Neural progenitor cell (in vitro differentiated cells): ENCODE results near the gene FBXW4. TPM values are rescaled to one million over a fixed set of nuclear protein-coding genes. Genes with fewer than 3 reads are reported as not detected.

Experiments used
- DNase-seq: peaks from one replicate; pipeline ENCODE4 v3.0.0-alpha.2; 2016; ENCODE audit warnings: low spot score
- H2AFZ ChIP-seq: fragments of 200-600 bp; sonication (generic); replicated peaks from 2 replicates; pipeline ENCODE4 v1.6.1; 2016; ENCODE audit warnings: antibody characterized with exemption
- H3F3A ChIP-seq: fragments of 200-600 bp; sonication (generic); 2 replicates; pipeline ENCODE4 v1.6.1; 2016; ENCODE audit warnings: antibody characterized with exemption, low read depth
- H3K27ac ChIP-seq: fragments of 200-600 bp; sonication (generic); 2 replicates; pipeline ENCODE4 v1.5.1; 2016; ENCODE audit warnings: mild to moderate bottlenecking
- H3K27me3 ChIP-seq: fragments of 200-600 bp; sonication (generic); 2 replicates; pipeline ENCODE4 v1.6.1; 2016; ENCODE audit warnings: mild to moderate bottlenecking, moderate library complexity
- H3K36me3 ChIP-seq: fragments of 200-600 bp; sonication (generic); 2 replicates; pipeline ENCODE4 v1.5.1; 2016
- H3K4me1 ChIP-seq: fragments of 200-600 bp; sonication (generic); 2 replicates; pipeline ENCODE4 v1.6.1; 2016; ENCODE audit warnings: mixed run types
- H3K4me2 ChIP-seq: fragments of 200-600 bp; sonication (generic); 2 replicates; pipeline ENCODE4 v1.6.1; 2016
- H3K4me3 ChIP-seq: fragments of 200-600 bp; sonication (generic); 2 replicates; pipeline ENCODE4 v1.5.1; 2016
- H3K79me2 ChIP-seq: fragments of 200-600 bp; sonication (generic); 2 replicates; pipeline ENCODE4 v1.6.1; 2016; ENCODE audit warnings: low read depth
- H3K9ac ChIP-seq: fragments of 200-600 bp; sonication (generic); 2 replicates; pipeline ENCODE4 v1.6.1; 2016
- H3K9me3 ChIP-seq: fragments of 200-600 bp; sonication (generic); 2 replicates; pipeline ENCODE4 v1.5.1; 2016; ENCODE audit warnings: low read depth
- H4K20me1 ChIP-seq: fragments of 200-600 bp; sonication (generic); 2 replicates; pipeline ENCODE4 v1.6.1; 2016; ENCODE audit warnings: low read depth
- H3K27ac Mint-ChIP-seq: 3 replicates; pipeline ENCODE4 v1.8.0; 2021; ENCODE audit warnings: mixed read lengths
- H3K27me3 Mint-ChIP-seq: 2 replicates; pipeline ENCODE4 v1.8.0; 2022; ENCODE audit warnings: low read depth, mild to moderate bottlenecking, inconsistent platforms, moderate library complexity, mixed read lengths; ENCODE audit not compliant: insufficient read depth
- H3K36me3 Mint-ChIP-seq: 3 replicates; pipeline ENCODE4 v1.8.0; 2021; ENCODE audit warnings: mixed read lengths
- H3K4me1 Mint-ChIP-seq: 3 replicates; pipeline ENCODE4 v1.8.0; 2021; ENCODE audit warnings: mixed read lengths
- H3K4me3 Mint-ChIP-seq: 3 replicates; pipeline ENCODE4 v1.8.0; 2021; ENCODE audit warnings: mild to moderate bottlenecking, moderate library complexity, mixed read lengths
- H3K9me3 Mint-ChIP-seq: 3 replicates; pipeline ENCODE4 v1.8.0; 2020; ENCODE audit warnings: mixed read lengths
- CTCF ChIP-seq: fragments of 200-600 bp; sonication (generic); IDR thresholded peaks from 2 replicates; pipeline ENCODE4 v1.5.1; 2017; ENCODE audit warnings: antibody characterized with exemption, mild to moderate bottlenecking
- EZH2 ChIP-seq: fragments of 200-600 bp; sonication (generic); IDR thresholded peaks from 2 replicates; pipeline ENCODE4 v1.6.1; 2017; ENCODE audit warnings: antibody characterized with exemption, mild to moderate bottlenecking, moderate library complexity
- EZH2phosphoT487 ChIP-seq: fragments of 200-600 bp; sonication (generic); IDR thresholded peaks from 2 replicates; pipeline ENCODE4 v1.6.1; 2017; ENCODE audit warnings: antibody characterized with exemption
- total RNA-seq: library from RNA; depleted of rRNA; stranded (reverse); fragments of >200 nt; gene quantifications from 2 replicates; pipeline ENCODE4 v1.2.3, GENCODE V29; 2015; ENCODE audit warnings: low replicate concordance

FBXW4 gene
- total RNA-seq, 1 donor from 2014 or later = 36.3 TPM

DNA sequence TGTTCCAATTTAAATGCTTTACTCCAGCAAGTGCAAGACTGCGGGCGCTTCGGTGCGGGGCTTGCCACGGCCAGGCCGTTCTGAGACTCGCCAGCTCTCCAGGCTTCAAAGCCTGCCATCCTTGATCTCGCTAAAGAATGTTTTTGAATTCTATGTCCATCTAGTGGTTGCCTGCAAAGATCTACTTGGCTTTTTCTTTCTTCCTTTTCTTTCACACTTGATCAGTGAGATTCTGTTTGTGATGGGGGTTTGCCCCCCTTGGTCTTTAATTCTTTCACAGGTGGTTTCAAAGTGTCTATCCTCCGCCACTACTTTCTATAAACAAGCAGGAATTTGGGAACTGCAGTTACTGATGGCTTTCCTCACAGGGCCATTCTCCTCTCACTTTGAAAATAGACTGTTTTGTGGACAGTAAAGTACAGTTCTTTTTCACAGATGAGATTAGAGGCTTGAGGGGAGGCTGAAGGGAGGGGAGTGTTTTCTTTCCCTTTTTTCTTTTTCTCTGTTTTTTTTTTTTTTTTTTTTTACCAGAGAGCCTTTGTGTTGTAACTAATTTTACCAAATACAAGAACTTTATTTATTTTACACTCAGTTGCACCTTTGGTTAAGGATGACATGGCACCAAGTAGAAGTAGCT, 15.2 kb upstream of the FBXW4 start:
- Mint-ChIP-seq H3K27me3 (peaks cover 8% of the 10 kb centered on the region), H3K27ac (peak overlapping the region; percentile 24), H3K36me3 (no peaks in the 10 kb centered on the region), H3K4me3 (peak overlapping the region; percentile 3), H3K4me1 (peaks cover 33% of the 10 kb centered on the region), H3K9me3 (no peaks in the 10 kb centered on the region)
- Histone ChIP-seq H3K79me2 (no peaks in the 10 kb centered on the region), H3K27me3 (no peaks in the 10 kb centered on the region), H3K36me3 (no peaks in the 10 kb centered on the region), H3K4me1 (peaks cover 31% of the 10 kb centered on the region), H3F3A (peaks cover 43% of the 10 kb centered on the region), H3K9ac (no peak overlapping the region), H3K4me3 (no peak overlapping the region), H2AFZ (peak overlapping the region; percentile 73), H3K27ac (no peak overlapping the region), H3K4me2 (peak overlapping the region; percentile 48), H3K9me3 (no peaks in the 10 kb centered on the region), H4K20me1 (no peaks in the 10 kb centered on the region)
- TF ChIP-seq EZH2phosphoT487 (no peak), CTCF (no peak), EZH2 (no peak)
- peak; percentile 60 for DNase-seq

GRCh38 chr10:101709359-101710058, 14.5 kb upstream of the FBXW4 start:
- Histone ChIP-seq H3K4me1 (peaks cover 33% of the 10 kb centered on the region), H3K4me2 (peak overlapping the region; percentile 48), H4K20me1 (no peaks in the 10 kb centered on the region), H3K36me3 (no peaks in the 10 kb centered on the region), H3F3A (peaks cover 44% of the 10 kb centered on the region), H3K9me3 (no peaks in the 10 kb centered on the region), H3K4me3 (no peak overlapping the region), H3K27ac (no peak overlapping the region), H3K9ac (no peak overlapping the region), H2AFZ (peak overlapping the region; percentile 73), H3K79me2 (no peaks in the 10 kb centered on the region), H3K27me3 (no peaks in the 10 kb centered on the region)
- H3K4me3 Mint-ChIP-seq = peak overlapping the region; percentile 3
- H3K9me3 Mint-ChIP-seq = no peaks in the 10 kb centered on the region
- H3K36me3 Mint-ChIP-seq = no peaks in the 10 kb centered on the region
- H3K27ac Mint-ChIP-seq = peak overlapping the region; percentile 24
- TF ChIP-seq EZH2 (no peak), EZH2phosphoT487 (no peak), CTCF (no peak)
- H3K4me1 Mint-ChIP-seq = peaks cover 36% of the 10 kb centered on the region
- DNase-seq = no peak
- H3K27me3 Mint-ChIP-seq = peaks cover 3% of the 10 kb centered on the region

GRCh38 chr10:101708870-101709269, 13.9 kb upstream of the FBXW4 start:
- Mint-ChIP-seq H3K9me3 (no peaks in the 10 kb centered on the region), H3K4me1 (peaks cover 41% of the 10 kb centered on the region), H3K27me3 (no peaks in the 10 kb centered on the region), H3K27ac (no peak overlapping the region), H3K36me3 (no peaks in the 10 kb centered on the region), H3K4me3 (no peak overlapping the region)
- H4K20me1 ChIP-seq = no peaks in the 10 kb centered on the region
- TF ChIP-seq EZH2phosphoT487 (no peak), EZH2 (no peak), CTCF (no peak)
- H3K9me3 ChIP-seq = no peaks in the 10 kb centered on the region
- peaks cover 48% of the 10 kb centered on the region for H3F3A ChIP-seq
- no peaks in the 10 kb centered on the region for H3K36me3 ChIP-seq
- H3K4me3 ChIP-seq = no peak overlapping the region
- H3K4me1 ChIP-seq = peaks cover 37% of the 10 kb centered on the region
- H3K9ac ChIP-seq = no peak overlapping the region
- H2AFZ ChIP-seq = no peak overlapping the region
- H3K79me2 ChIP-seq = no peaks in the 10 kb centered on the region
- H3K27me3 ChIP-seq = no peaks in the 10 kb centered on the region
- DNase-seq = no peak
- no peak overlapping the region for H3K27ac ChIP-seq
- H3K4me2 ChIP-seq = peak overlapping the region; percentile 9
